ENCODE measurements around the gene METTL1.

DNA sequence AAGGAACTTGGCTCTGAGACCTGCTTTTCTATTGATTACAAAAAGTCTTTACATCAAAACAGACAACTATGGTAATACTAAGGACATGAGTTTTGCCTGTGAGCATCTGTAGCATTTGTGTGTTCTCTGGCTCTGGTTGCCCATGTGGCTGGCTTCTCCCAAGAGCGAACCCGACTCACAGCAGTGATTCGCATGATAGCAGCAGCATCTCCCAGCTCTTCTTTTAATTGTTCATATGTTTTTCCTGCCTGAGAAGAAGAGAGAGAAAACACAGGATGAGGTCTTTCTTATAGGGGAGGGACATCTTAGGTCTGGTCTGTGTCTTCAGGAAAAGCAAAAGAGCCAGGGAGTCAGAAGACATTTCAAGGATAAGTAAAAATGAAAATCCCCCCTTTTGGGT, 29.1 kb upstream of the METTL1 start:
- TF ChIP-seq, protein P1, sequence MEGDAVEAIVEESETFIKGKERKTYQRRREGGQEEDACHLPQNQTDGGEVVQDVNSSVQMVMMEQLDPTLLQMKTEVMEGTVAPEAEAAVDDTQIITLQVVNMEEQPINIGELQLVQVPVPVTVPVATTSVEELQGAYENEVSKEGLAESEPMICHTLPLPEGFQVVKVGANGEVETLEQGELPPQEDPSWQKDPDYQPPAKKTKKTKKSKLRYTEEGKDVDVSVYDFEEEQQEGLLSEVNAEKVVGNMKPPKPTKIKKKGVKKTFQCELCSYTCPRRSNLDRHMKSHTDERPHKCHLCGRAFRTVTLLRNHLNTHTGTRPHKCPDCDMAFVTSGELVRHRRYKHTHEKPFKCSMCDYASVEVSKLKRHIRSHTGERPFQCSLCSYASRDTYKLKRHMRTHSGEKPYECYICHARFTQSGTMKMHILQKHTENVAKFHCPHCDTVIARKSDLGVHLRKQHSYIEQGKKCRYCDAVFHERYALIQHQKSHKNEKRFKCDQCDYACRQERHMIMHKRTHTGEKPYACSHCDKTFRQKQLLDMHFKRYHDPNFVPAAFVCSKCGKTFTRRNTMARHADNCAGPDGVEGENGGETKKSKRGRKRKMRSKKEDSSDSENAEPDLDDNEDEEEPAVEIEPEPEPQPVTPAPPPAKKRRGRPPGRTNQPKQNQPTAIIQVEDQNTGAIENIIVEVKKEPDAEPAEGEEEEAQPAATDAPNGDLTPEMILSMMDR (IDR thresholded peaks at IDR 0.05; ENCODE audit: low read depth, low read length, missing input control): no peak
- TF ChIP-seq, protein P2, sequence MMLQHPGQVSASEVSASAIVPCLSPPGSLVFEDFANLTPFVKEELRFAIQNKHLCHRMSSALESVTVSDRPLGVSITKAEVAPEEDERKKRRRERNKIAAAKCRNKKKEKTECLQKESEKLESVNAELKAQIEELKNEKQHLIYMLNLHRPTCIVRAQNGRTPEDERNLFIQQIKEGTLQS (IDR thresholded peaks at IDR 0.05): no peak
- TF ChIP-seq, protein P3, sequence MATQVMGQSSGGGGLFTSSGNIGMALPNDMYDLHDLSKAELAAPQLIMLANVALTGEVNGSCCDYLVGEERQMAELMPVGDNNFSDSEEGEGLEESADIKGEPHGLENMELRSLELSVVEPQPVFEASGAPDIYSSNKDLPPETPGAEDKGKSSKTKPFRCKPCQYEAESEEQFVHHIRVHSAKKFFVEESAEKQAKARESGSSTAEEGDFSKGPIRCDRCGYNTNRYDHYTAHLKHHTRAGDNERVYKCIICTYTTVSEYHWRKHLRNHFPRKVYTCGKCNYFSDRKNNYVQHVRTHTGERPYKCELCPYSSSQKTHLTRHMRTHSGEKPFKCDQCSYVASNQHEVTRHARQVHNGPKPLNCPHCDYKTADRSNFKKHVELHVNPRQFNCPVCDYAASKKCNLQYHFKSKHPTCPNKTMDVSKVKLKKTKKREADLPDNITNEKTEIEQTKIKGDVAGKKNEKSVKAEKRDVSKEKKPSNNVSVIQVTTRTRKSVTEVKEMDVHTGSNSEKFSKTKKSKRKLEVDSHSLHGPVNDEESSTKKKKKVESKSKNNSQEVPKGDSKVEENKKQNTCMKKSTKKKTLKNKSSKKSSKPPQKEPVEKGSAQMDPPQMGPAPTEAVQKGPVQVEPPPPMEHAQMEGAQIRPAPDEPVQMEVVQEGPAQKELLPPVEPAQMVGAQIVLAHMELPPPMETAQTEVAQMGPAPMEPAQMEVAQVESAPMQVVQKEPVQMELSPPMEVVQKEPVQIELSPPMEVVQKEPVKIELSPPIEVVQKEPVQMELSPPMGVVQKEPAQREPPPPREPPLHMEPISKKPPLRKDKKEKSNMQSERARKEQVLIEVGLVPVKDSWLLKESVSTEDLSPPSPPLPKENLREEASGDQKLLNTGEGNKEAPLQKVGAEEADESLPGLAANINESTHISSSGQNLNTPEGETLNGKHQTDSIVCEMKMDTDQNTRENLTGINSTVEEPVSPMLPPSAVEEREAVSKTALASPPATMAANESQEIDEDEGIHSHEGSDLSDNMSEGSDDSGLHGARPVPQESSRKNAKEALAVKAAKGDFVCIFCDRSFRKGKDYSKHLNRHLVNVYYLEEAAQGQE (IDR thresholded peaks at IDR 0.05): no peak
- TF ChIP-seq GABPA (IDR thresholded peaks at IDR 0.05 in 1 of 2, conservative IDR thresholded peaks at IDR 0.05 in 1 of 2) (no peak), JUND (IDR thresholded peaks at IDR 0.05) (no peak), SP1 (IDR thresholded peaks at IDR 0.05) (no peak), RAD21 (IDR thresholded peaks at IDR 0.05) (no peak), EGR1 (IDR thresholded peaks at IDR 0.05; ENCODE audit: low read depth in 2 of 2) (no peak), TAF1 (conservative IDR thresholded peaks at IDR 0.05) (no peak), FOXA1 (IDR thresholded peaks at IDR 0.05) (no peak)
- TF ChIP-seq, protein P4, sequence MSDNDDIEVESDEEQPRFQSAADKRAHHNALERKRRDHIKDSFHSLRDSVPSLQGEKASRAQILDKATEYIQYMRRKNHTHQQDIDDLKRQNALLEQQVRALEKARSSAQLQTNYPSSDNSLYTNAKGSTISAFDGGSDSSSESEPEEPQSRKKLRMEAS (IDR thresholded peaks at IDR 0.05): no peak
- TF ChIP-seq, protein P5, sequence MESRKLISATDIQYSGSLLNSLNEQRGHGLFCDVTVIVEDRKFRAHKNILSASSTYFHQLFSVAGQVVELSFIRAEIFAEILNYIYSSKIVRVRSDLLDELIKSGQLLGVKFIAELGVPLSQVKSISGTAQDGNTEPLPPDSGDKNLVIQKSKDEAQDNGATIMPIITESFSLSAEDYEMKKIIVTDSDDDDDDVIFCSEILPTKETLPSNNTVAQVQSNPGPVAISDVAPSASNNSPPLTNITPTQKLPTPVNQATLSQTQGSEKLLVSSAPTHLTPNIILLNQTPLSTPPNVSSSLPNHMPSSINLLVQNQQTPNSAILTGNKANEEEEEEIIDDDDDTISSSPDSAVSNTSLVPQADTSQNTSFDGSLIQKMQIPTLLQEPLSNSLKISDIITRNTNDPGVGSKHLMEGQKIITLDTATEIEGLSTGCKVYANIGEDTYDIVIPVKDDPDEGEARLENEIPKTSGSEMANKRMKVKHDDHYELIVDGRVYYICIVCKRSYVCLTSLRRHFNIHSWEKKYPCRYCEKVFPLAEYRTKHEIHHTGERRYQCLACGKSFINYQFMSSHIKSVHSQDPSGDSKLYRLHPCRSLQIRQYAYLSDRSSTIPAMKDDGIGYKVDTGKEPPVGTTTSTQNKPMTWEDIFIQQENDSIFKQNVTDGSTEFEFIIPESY (IDR thresholded peaks at IDR 0.05): no peak
